K562 (cell line): ENCODE measurements around the gene SLC37A4. TPM values are rescaled to one million over a fixed set of nuclear protein-coding genes. Genes with fewer than 3 reads are reported as not detected.

Source experiments
- BCL6 ChIP-seq: fragments of 250-450 bp; sonication (Bioruptor Pico); IDR thresholded peaks from 2 replicates; pipeline ENCODE4 v1.4.0; 2020
- CUX1 ChIP-seq: fragments of 200-800 bp; sonication (Bioruptor generic); IDR thresholded peaks from 2 replicates; pipeline ENCODE4 v1.6.1; 2016; ENCODE audit warnings: missing genetic modification characterization, missing compliant biosample characterization
- E2F4 ChIP-seq: sonication (generic); formaldehyde crosslinking; IDR thresholded peaks from 2 replicates; pipeline ENCODE4 v1.8.0; 2022; ENCODE audit warnings: mild to moderate bottlenecking, low read depth, missing genetic modification reagents
- HDAC6 ChIP-seq: IDR thresholded peaks from 2 replicates; pipeline ENCODE4 v1.6.1; 2012; ENCODE audit warnings: low read depth, mild to moderate bottlenecking, control low read depth, inconsistent platforms, low read length, moderate library complexity
- ILK ChIP-seq: fragments of 450-650 bp; IDR thresholded peaks from 2 replicates; pipeline ENCODE4 v1.6.1; 2016; ENCODE audit warnings: missing genetic modification characterization, low read depth, mild to moderate bottlenecking, missing compliant biosample characterization, moderate library complexity, borderline replicate concordance
- NCOA4 ChIP-seq: fragments of 450-650 bp; IDR thresholded peaks from 2 replicates; pipeline ENCODE4 v1.6.1; 2018; ENCODE audit warnings: mild to moderate bottlenecking; ENCODE audit not compliant: partially characterized antibody
- NRF1 ChIP-seq, 2 experiments: fragments of 450-650 bp; IDR thresholded peaks in 1 of 2; conservative IDR thresholded peaks in 1 of 2; 2 replicates each; pipeline ENCODE4 v1.6.1; 2014; ENCODE audit warnings: mild to moderate bottlenecking in 2 of 2
- PTRF ChIP-seq: fragments of 450-650 bp; IDR thresholded peaks from 2 replicates; pipeline ENCODE4 v1.6.1; 2016; ENCODE audit warnings: mild to moderate bottlenecking, missing genetic modification characterization, missing compliant biosample characterization
- PURB ChIP-seq: sonication (generic); formaldehyde crosslinking; IDR thresholded peaks from 2 replicates; pipeline ENCODE4 v1.9.0; 2021; ENCODE audit warnings: low read depth, mild to moderate bottlenecking, missing genetic modification reagents
- TEAD2 ChIP-seq: fragments of 450-650 bp; IDR thresholded peaks from 2 replicates; pipeline ENCODE4 v1.6.1; 2016; ENCODE audit warnings: missing genetic modification characterization, control low read depth, missing compliant biosample characterization
- THAP12 ChIP-seq: fragments of 250-450 bp; sonication (Bioruptor Pico); IDR thresholded peaks from 2 replicates; pipeline ENCODE4 v1.9.0; 2021; ENCODE audit warnings: mild to moderate bottlenecking, inconsistent platforms
- TOE1 ChIP-seq, 2 experiments: fragments of 450-650 bp in 1 of 2; sonication (generic) in 1 of 2; formaldehyde crosslinking in 1 of 2; IDR thresholded peaks; 2 replicates each; pipeline versions ENCODE4 v1.7.1 to v1.8.0; 2016 to 2022; ENCODE audit warnings: borderline replicate concordance in 2 of 2, mild to moderate bottlenecking in 2 of 2, antibody characterized with exemption in 1 of 2, inconsistent platforms in 1 of 2, low read depth in 1 of 2, missing genetic modification reagents in 1 of 2, moderate library complexity in 1 of 2
- ZBTB5 ChIP-seq: fragments of 450-650 bp; IDR thresholded peaks from 2 replicates; pipeline ENCODE4 v1.6.1; 2017; ENCODE audit warnings: antibody characterized with exemption
- ZNF165 ChIP-seq: fragments of 250-450 bp; sonication (Bioruptor Pico); IDR thresholded peaks from 2 replicates; pipeline ENCODE4 v1.4.0; 2020; ENCODE audit warnings: borderline replicate concordance
- ZNF175 ChIP-seq: fragments of 200-800 bp; sonication (Bioruptor generic); IDR thresholded peaks from 2 replicates; pipeline ENCODE4 v1.6.1; 2016; ENCODE audit warnings: low read depth, mild to moderate bottlenecking, missing genetic modification characterization, missing compliant biosample characterization
- ZNF79 ChIP-seq: fragments of 250-450 bp; sonication (Bioruptor Pico); IDR thresholded peaks from 2 replicates; pipeline ENCODE4 v1.4.0; 2020; ENCODE audit warnings: low read depth, mild to moderate bottlenecking, moderate library complexity
- polyA plus RNA-seq, 8 experiments: library from polyadenylated mRNA; depleted of rRNA in 4 of 8; stranded (reverse) in 5 of 8; unstranded in 3 of 8; fragments of >200 nt; fragmentation: Nextera tagmentation in 2 of 8; fragmentation: Illumina TruSeq in 1 of 8; extraction: Ambion mirVana in 2 of 8; extraction: Trizol in 1 of 8; gene quantifications; 2 replicates each; pipeline versions ENCODE4 v1.2.1 to v1.2.3, GENCODE V29; 2011 to 2014; ENCODE audit warnings: inconsistent platforms in 1 of 8, missing spikeins in 1 of 8
- total RNA-seq, 7 experiments: library from RNA; depleted of rRNA in 6 of 7; stranded (reverse); fragments of >200 nt in 6 of 7; fragmentation: Illumina TruSeq in 2 of 7; extraction: Trizol in 2 of 7; gene quantifications; 2 replicates each; pipeline versions ENCODE4 v1.2.1 to v1.2.3, GENCODE V29; 2011 to 2021; ENCODE audit warnings: low replicate concordance in 1 of 7

The SLC37A4 gene
- total and polyA plus RNA-seq, 9 of the 15 experiments (the other 6 are each of a cell fraction or from before 2014, with no cell fraction given): 24.7 to 73.9 (median 40.7) TPM

- TF ChIP-seq CUX1 (CRISPR knock-in tag) (peak; percentile 21; the same call in 1 of the 2 replicates), NRF1 (conservative IDR thresholded peaks at IDR 0.05 in 1 of 2, IDR thresholded peaks at IDR 0.05 in 1 of 2) (peak; percentile 54 to 57), TOE1 (IDR thresholded peaks at IDR 0.05; ENCODE audit: borderline replicate concordance) (peak; percentile 71; the same call in 1 of the 2 replicates), TOE1 (CRISPR knock-in tag; IDR thresholded peaks at IDR 0.05; ENCODE audit: borderline replicate concordance, low read depth) (no peak), E2F4 (CRISPR knock-in tag) (no peak), TEAD2 (tag) (0 out of 2 replicates have a peak, but pooled peaks have one; percentile 34), ZNF175 (CRISPR knock-in tag) (peak; percentile 82), BCL6 (CRISPR knock-in tag) (no peak), PTRF (tag) (no peak), ILK (tag) (no peak), NCOA4 (no peak), PURB (no peak), ZNF79 (CRISPR knock-in tag) (no peak), ZBTB5 (no peak), THAP12 (CRISPR knock-in tag) (no peak), ZNF165 (CRISPR knock-in tag) (no peak), HDAC6 (no peak)
Observed at GRCh38 chr11:118980191-118980881, 50.3 kb downstream of the SLC37A4 start (continued).
